Transverse colon (tissue), 4 donors: ENCODE data around the gene TEAD4. TPM values are rescaled to one million over a fixed set of nuclear protein-coding genes. Genes with fewer than 3 reads are reported as not detected.

Experiments
- DNase-seq: peaks from one replicate; pipeline ENCODE4 v3.0.0-alpha.2; 2019
- H3K27ac ChIP-seq, 4 donors: fragments of 200-600 bp; sonication (generic); 2 replicates each; pipeline ENCODE4 v1.5.1; 2016 to 2018; ENCODE audit warnings: inconsistent platforms in 4 of 4
- H3K27me3 ChIP-seq: fragments of 200-600 bp; sonication (generic); 2 replicates; pipeline ENCODE4 v1.5.1; 2017; ENCODE audit warnings: inconsistent platforms
- H3K36me3 ChIP-seq, 4 donors: fragments of 200-600 bp; sonication (generic); 2 replicates each; pipeline ENCODE4 v1.5.1; 2017 to 2019; ENCODE audit warnings: inconsistent platforms in 4 of 4
- H3K4me1 ChIP-seq, 4 donors: fragments of 200-600 bp; sonication (generic); 2 replicates each; pipeline ENCODE4 v1.5.1; 2017 to 2020; ENCODE audit warnings: inconsistent platforms in 4 of 4
- H3K4me3 ChIP-seq, 4 donors: fragments of 200-600 bp; sonication (generic); 1 replicate in 1 of 4; 2 replicates in 3 of 4; pipeline versions ENCODE4 v1.5.1 to v1.6.1; 2017 to 2019; ENCODE audit warnings: inconsistent platforms in 4 of 4
- H3K9me3 ChIP-seq, 2 donors: fragments of 200-600 bp; sonication (generic); 2 replicates each; pipeline ENCODE4 v1.5.1; 2017 to 2019; ENCODE audit warnings: inconsistent platforms in 2 of 2
- CTCF ChIP-seq, 5 experiments: fragments of 200-600 bp in 3 of 5; fragments of 450-650 bp in 2 of 5; sonication (generic) in 3 of 5; IDR thresholded peaks; 1 replicate in 2 of 5; 2 replicates in 3 of 5; pipeline ENCODE4 v1.5.1; 2016 to 2017; ENCODE audit warnings: antibody characterized with exemption in 5 of 5, inconsistent platforms in 3 of 5, mild to moderate bottlenecking in 2 of 5, moderate library complexity in 1 of 5
- EP300 ChIP-seq: sonication (generic); formaldehyde crosslinking; IDR thresholded peaks from one replicate; pipeline ENCODE4 v1.6.1; 2017; ENCODE audit warnings: antibody characterized with exemption, low read depth
- POLR2A ChIP-seq: fragments of 450-650 bp; IDR thresholded peaks from one replicate; pipeline ENCODE4 v1.6.1; 2016; ENCODE audit warnings: antibody characterized with exemption, mild to moderate bottlenecking, moderate library complexity
- POLR2AphosphoS5 ChIP-seq, 3 donors: sonication (generic); formaldehyde crosslinking; IDR thresholded peaks; one replicate each; pipeline ENCODE4 v1.6.1; 2016; ENCODE audit warnings: antibody characterized with exemption in 3 of 3
- WGBS, 2 donors: methylation state at CpG; one replicate each; pipeline ENCODE4 v1.1.5; 2018; ENCODE audit warnings: low coverage in 1 of 2; 5-methylcytosine and 5-hydroxymethylcytosine counted together
- in situ Hi-C, 4 donors: fragments of 200-750 bp; cut with MboI; loops; one replicate each; pipeline versions ENCODE4 v1.15.0 to v1.15.1; 2017; ENCODE audit warnings: low sequenced_read_pairs in 3 of 4, low pct_ligation_motif_present in 1 of 4, low pct_unique_long_range_greater_than_20kb in 1 of 4
- intact Hi-C: fragments of 100-400 bp; cut with DNase I; formaldehyde crosslinking; loops from one replicate; pipeline ENCODE4 v1.15.1; 2023; ENCODE audit warnings: low total_unique reads
- total RNA-seq, 4 donors: library from RNA; depleted of rRNA; stranded (reverse); fragments of >200 nt; gene quantifications; one replicate each; pipeline ENCODE4 v1.1.0, GENCODE V29; 2016

TEAD4 gene
- total RNA-seq, 4 donors from 2014 or later, result 4.2 to 29.7 (median 6.3) TPM

DNA sequence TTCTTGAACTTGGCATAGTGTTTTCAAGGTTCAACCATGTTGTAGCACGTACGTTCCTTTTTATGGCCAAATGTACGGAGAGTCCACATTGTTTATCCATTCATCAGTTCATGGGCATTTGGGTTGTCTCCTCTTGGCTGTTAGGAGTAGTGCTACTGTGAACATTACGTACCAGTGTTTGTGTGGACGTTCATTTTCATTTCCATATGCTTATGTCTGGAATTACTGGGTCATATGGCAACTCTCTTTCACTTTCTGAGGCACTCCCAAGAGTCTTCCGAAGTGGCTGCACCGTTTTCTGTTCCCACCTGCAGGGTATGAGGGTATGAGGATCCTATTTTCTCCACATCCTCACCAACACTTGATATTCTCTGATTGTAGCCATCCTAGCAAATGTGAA lies 68.9 kb downstream of the TEAD4 start:
- in situ Hi-C loops, result loop anchor here (25.0 kb wide), 1 partner anchor 166 kb away; the partner anchor contains the start of gene TEX52 (in 4 of the 4)
- no peak for TF ChIP-seq POLR2AphosphoS5 (IDR thresholded peaks at IDR 0.05)
- TF ChIP-seq CTCF (IDR thresholded peaks at IDR 0.05), result no peak
- no peak for TF ChIP-seq POLR2A
- no peak for TF ChIP-seq EP300
- H3K36me3 ChIP-seq, result no peaks in the 10 kb centered on the region
- WGBS, 2 donors, result 69 to 74% methylated on average over 7 of the region's 7 CpGs
- intact Hi-C loops, result no loop called here
- H3K9me3 ChIP-seq, result no peaks in the 10 kb centered on the region
- no peak overlapping the region for H3K27ac ChIP-seq
- no peaks in the 10 kb centered on the region for H3K27me3 ChIP-seq
- no peak overlapping the region for H3K4me3 ChIP-seq
- no peak for DNase-seq
- no peaks in the 10 kb centered on the region for H3K4me1 ChIP-seq

DNA sequence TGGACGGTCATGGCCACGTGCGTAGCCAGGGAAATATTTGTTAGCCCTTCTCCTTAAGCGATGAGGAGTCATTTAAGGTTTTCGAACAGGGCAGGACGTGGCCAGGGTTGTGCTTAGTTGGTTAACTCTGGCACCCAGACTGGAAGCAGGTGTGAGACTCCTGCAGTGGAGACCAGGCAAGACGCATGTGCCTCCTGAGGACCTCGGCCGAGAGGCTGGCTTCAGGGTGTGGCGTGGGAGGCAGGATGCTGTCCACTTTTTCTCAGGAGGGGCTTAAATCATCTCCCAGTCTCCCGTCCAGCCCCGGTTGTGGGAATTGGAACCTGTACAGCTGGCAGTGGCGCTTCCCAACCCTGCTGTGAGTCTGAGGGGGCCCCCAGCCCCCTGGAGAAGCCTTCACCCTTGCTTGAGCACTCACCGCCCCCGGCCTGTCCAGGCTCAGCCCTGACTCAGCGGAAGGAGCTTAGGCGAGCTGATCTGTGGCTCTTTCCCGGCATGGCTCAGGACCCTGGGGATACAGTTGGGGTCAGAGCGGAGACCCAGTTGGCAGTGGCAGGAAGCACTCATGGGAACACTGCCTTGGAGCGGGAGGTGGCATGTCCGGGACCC lies 71.7 kb downstream of the TEAD4 start:
- Histone ChIP-seq H3K27ac (no peak overlapping the region), H3K36me3 (no peaks in the 10 kb centered on the region), H3K27me3 (no peaks in the 10 kb centered on the region), H3K4me3 (no peak overlapping the region), H3K4me1 (no peaks in the 10 kb centered on the region), H3K9me3 (no peaks in the 10 kb centered on the region)
- intact Hi-C loops (no loop called here), in situ Hi-C loops (loop anchor here (25.0 kb wide), 1 partner anchor 169 kb away; the partner anchor contains the start of gene TEX52 (in 4 of the 4))
- no peak for DNase-seq
- no peak for TF ChIP-seq EP300
- no peak for TF ChIP-seq POLR2AphosphoS5 (IDR thresholded peaks at IDR 0.05)
- TF ChIP-seq POLR2A, result no peak
- no peak for TF ChIP-seq CTCF (IDR thresholded peaks at IDR 0.05)
- 87% methylated on average over 21 of the region's 21 CpGs; no CpG with 5 or more reads in 1 of the 2 donors for WGBS, 2 donors

DNA sequence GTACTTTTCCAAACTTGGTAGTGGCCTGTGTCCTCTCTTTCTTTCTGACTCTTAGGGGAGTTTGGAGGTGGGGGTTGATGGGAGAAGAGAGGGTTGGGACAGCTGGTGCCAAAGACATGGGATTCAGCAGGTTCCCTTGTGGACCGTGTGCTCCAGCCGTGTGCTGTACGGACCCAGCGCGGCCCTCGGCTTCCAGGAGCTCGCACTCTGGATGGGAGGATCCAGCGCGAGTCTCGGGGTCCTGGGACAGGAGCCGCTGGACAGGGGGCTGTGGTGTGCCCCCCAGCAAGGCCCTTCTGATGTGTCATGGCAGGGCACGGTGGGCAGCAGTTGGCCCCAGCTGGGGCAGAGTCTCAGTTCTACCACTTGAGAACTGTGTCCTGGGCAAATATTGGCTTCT lies 73.0 kb downstream of the TEAD4 start:
- H3K27ac ChIP-seq, result no peak overlapping the region
- 85 to 100% methylated on average over 1 to 12 of the region's 12 CpGs for WGBS, 2 donors

More for the DNA sequence above, 73.0 kb downstream of the TEAD4 start:
- no peaks in the 10 kb centered on the region for H3K4me1 ChIP-seq
- in situ Hi-C loops (loop anchor here (25.0 kb wide), 1 partner anchor 170 kb away; the partner anchor contains the start of gene TEX52 (in 4 of the 4)), intact Hi-C loops (no loop called here)
- DNase-seq, result no peak
- H3K4me3 ChIP-seq, result no peak overlapping the region
- no peaks in the 10 kb centered on the region for H3K27me3 ChIP-seq
- TF ChIP-seq EP300 (no peak), POLR2A (no peak), CTCF (IDR thresholded peaks at IDR 0.05) (no peak), POLR2AphosphoS5 (IDR thresholded peaks at IDR 0.05) (no peak)
- no peaks in the 10 kb centered on the region for H3K36me3 ChIP-seq
- H3K9me3 ChIP-seq, result no peaks in the 10 kb centered on the region
